Peyer's patch (tissue), 4 donors: Measurements from ENCODE around the gene DMAP1. TPM values are rescaled to one million over a fixed set of nuclear protein-coding genes. Genes with fewer than 3 reads are reported as not detected.

Source experiments
- DNase-seq, 3 donors: peaks; one replicate each; pipeline ENCODE4 v3.0.0-alpha.2; 2017 to 2019
- H3K27ac ChIP-seq, 4 donors: fragments of 200-600 bp; sonication (generic); one replicate each; pipeline ENCODE4 v1.5.1; 2016 to 2019
- H3K27me3 ChIP-seq, 2 donors: fragments of 200-600 bp; sonication (generic); one replicate each; pipeline ENCODE4 v1.5.1; 2019
- H3K36me3 ChIP-seq, 3 donors: fragments of 200-600 bp; sonication (generic); one replicate each; pipeline ENCODE4 v1.5.1; 2016 to 2019
- H3K4me1 ChIP-seq, 4 donors: fragments of 200-600 bp; sonication (generic); one replicate each; pipeline ENCODE4 v1.5.1; 2016 to 2019
- H3K4me3 ChIP-seq, 4 donors: fragments of 200-600 bp; sonication (generic); 1 replicate in 3 of 4; 2 replicates in 1 of 4; pipeline ENCODE4 v1.5.1; 2016 to 2019; ENCODE audit warnings: mild to moderate bottlenecking in 1 of 4
- H3K9me3 ChIP-seq, 4 donors: fragments of 200-600 bp; sonication (generic); one replicate each; pipeline ENCODE4 v1.5.1; 2016 to 2019; ENCODE audit warnings: mild to moderate bottlenecking in 1 of 4
- POLR2A ChIP-seq, 2 donors: fragments of 450-650 bp; IDR thresholded peaks; one replicate each; pipeline ENCODE4 v1.5.1; 2017; ENCODE audit warnings: antibody characterized with exemption in 2 of 2, mild to moderate bottlenecking in 2 of 2, moderate library complexity in 2 of 2
- total RNA-seq, 4 donors: library from RNA; depleted of rRNA; stranded (reverse); fragments of >200 nt; gene quantifications; one replicate each; pipeline ENCODE4 v1.1.0, GENCODE V29; 2016
- TF ChIP-seq, protein P1 (sequence below), 6 experiments: fragments of 450-650 bp in 4 of 6; fragments of 200-600 bp in 2 of 6; sonication (generic) in 1 of 6; IDR thresholded peaks; one replicate each; pipeline ENCODE4 v1.5.1; 2017 to 2019; ENCODE audit warnings: antibody characterized with exemption in 6 of 6, mild to moderate bottlenecking in 3 of 6, moderate library complexity in 1 of 6

The DMAP1 gene
- total RNA-seq, 4 donors from 2014 or later, result 79.2 to 149 (median 113) TPM

DNA sequence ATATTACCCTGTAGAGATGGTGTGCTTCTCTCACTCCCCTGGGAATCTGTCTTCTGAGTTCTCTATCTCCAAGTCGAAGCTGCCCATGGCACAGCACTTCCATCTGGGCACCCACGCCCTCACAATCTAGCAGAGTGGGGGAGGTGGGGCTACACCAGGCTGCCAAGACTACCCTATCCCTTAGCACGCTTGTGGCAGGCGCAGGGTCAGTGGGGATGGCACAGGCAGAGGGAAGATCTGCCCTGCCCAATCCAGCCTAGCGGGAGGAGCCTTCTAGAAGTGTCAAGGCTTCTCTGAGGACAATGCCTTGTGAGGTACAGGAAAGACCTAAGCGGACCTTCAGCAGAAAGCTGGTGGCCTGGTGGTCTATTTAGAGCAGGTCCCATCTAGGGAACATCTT, 49.1 kb downstream of the DMAP1 start:
- H3K4me3 ChIP-seq, result no peak overlapping the region
- H3K36me3 ChIP-seq, result no peaks in the 10 kb centered on the region
- peaks cover 0 to 45% (median 5%) of the 10 kb centered on the region in 4 donors for H3K4me1 ChIP-seq
- H3K27ac ChIP-seq, result no peak overlapping the region
- no peak for DNase-seq
- no peak for TF ChIP-seq POLR2A (IDR thresholded peaks at IDR 0.05)
- TF ChIP-seq, protein P1, sequence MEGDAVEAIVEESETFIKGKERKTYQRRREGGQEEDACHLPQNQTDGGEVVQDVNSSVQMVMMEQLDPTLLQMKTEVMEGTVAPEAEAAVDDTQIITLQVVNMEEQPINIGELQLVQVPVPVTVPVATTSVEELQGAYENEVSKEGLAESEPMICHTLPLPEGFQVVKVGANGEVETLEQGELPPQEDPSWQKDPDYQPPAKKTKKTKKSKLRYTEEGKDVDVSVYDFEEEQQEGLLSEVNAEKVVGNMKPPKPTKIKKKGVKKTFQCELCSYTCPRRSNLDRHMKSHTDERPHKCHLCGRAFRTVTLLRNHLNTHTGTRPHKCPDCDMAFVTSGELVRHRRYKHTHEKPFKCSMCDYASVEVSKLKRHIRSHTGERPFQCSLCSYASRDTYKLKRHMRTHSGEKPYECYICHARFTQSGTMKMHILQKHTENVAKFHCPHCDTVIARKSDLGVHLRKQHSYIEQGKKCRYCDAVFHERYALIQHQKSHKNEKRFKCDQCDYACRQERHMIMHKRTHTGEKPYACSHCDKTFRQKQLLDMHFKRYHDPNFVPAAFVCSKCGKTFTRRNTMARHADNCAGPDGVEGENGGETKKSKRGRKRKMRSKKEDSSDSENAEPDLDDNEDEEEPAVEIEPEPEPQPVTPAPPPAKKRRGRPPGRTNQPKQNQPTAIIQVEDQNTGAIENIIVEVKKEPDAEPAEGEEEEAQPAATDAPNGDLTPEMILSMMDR (IDR thresholded peaks at IDR 0.05), result no peak
- no peaks in the 10 kb centered on the region for H3K9me3 ChIP-seq
- H3K27me3 ChIP-seq, result no peaks in the 10 kb centered on the region

DNA sequence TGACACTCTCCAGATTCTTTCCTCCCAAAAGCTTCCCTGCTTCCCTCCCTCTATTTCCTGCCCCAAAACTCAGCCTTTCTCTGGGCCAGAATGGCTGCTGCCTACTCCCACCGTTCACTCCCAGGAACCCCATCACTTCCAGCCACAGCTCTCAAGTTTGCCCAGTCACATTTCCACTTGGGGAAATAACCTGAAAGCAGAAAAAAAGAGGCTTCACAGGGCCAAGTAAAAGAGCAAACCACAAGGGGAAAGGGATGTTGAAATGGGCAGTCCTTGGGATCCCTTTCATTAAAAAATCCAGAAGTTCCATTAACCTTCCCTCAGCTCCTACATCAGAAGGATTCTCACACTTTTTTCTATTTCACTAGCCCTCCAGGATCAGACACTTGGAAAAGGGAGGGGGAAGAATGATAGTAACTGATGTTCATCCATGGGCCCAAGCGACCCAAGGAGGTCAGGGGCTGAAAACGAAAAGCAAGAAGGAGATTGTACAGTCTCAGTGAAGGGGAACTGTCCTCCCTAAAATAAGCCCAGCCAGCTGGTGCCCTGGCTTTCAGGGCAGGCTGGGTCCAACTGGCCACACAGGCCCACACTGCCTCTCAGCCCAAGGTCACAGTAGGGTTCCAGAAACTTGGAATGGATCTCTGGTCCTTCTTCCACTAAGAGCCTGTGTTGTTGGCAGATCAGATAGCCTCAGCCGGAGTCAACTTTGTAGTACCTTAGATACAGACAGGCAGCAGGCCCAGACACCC, 49.7 kb downstream of the DMAP1 start:
- TF ChIP-seq, protein P1 (IDR thresholded peaks at IDR 0.05), result no peak
- no peak for TF ChIP-seq POLR2A (IDR thresholded peaks at IDR 0.05)
- Histone ChIP-seq H3K9me3 (no peaks in the 10 kb centered on the region), H3K27me3 (no peaks in the 10 kb centered on the region), H3K27ac (no peak overlapping the region), H3K4me3 (no peak overlapping the region), H3K4me1 (peaks cover 0 to 45% (median 5%) of the 10 kb centered on the region in 4 donors), H3K36me3 (no peaks in the 10 kb centered on the region)
- DNase-seq, result no peak

DNA sequence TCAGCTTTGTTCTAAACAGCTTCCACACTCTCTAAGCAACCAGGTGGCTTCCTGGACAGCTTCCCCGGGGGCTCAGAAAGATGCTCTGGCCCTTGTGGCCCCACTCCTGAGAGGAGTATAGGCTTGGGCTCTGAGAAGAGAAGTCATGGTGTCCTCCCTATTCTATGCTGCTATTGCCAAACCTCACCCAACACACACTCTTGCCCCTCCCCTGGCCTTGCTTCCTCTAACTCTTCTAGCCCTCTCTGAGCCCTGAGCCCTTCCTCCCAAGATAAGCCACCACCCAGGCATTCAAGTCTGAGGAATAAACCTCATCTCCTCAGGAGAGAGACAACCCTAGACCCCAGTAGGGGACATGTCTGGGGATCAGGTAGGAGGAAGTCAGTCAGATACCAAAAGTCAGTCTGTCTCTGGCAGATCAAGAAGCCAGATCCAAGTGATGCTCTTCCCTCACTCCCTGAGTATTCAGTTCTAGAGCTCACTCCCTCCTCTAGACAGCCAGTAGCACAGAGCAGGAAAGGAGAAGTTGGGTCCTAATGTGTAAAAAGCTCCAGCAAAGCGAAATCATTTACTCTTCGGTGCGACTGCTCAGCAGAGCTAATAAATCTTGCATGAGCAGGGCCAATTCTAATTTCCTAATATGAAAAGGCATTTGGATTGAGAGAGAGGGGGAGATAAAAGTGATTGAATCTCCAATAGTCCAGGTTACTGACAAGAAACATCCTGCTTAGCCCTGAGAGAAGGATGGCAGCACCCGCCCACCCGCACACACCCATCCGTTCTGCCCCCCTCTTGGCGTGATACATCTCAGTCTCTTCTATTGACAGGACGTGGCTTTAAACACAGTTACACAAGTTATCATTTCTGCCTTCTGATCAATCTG, 50.5 kb downstream of the DMAP1 start:
- DNase-seq, result no peak
- no peaks in the 10 kb centered on the region for H3K36me3 ChIP-seq
- peaks cover 0 to 51% (median 7%) of the 10 kb centered on the region in 4 donors for H3K4me1 ChIP-seq
- H3K9me3 ChIP-seq, result no peaks in the 10 kb centered on the region
- TF ChIP-seq POLR2A (IDR thresholded peaks at IDR 0.05), result no peak
- H3K27me3 ChIP-seq, result no peaks in the 10 kb centered on the region
- H3K27ac ChIP-seq, result no peak overlapping the region
- H3K4me3 ChIP-seq, result no peak overlapping the region

DNA sequence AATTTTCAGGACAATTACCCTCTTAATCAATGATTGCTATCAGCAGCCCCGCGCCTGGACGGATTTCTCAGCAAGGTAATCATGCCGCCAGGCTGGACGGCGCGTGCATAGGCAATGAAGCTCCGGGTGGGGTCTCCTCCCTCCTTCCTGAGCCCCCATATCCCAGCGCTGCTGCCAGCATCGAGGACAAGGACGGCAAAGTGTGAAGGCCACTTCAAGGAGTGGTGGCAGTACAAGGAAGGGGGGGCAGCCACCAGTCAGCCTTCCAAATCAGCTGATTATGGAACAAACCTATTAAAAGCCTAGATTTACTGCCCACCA, 51.1 kb downstream of the DMAP1 start:
- TF ChIP-seq POLR2A (IDR thresholded peaks at IDR 0.05), result no peak
- TF ChIP-seq, protein P1 (IDR thresholded peaks at IDR 0.05), result no peak
- no peaks in the 10 kb centered on the region for H3K27me3 ChIP-seq
- no peak overlapping the region for H3K4me3 ChIP-seq
- H3K9me3 ChIP-seq, result no peaks in the 10 kb centered on the region
- H3K27ac ChIP-seq, result no peak overlapping the region
- DNase-seq, result no peak
- H3K36me3 ChIP-seq, result no peaks in the 10 kb centered on the region
- H3K4me1 ChIP-seq, result peaks cover 0 to 55% (median 7%) of the 10 kb centered on the region in 4 donors

DNA sequence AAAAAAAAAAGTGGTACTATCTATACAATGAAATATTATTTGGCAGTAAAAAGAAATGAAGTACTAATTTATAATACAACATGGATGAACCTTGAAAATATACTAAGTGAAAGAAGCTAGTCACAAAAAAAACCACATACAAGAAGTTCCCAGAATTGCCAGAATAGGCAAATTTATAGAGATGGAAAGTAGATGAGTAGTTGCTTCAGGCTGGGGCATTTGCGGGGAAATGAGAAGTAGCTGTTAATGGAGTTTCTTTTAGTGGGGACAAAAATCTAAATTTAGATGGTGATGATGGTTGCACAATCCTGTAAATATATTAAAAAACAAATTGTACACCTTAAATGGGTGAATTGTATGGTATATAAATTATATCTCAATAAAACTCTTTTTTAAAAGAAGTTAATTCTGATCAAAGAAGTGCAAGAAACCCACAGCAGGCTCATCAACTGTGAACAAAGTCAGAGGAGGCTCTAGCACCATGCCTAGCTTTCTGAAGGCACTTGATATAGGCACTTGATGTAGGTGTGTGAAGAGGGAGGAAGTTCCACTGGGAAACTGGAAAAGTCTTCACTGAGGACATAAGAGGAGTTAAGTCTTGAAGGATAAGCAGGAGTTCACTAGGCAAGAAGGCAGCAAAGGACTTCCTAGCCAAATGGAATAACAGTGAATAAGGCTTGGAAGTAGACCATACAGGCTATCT, 52.5 kb downstream of the DMAP1 start:
- no peaks in the 10 kb centered on the region for H3K36me3 ChIP-seq
- no peak overlapping the region for H3K4me3 ChIP-seq
- peak overlapping the region in 1 of 4 donors; percentile 86 for H3K27ac ChIP-seq
- H3K27me3 ChIP-seq, result no peaks in the 10 kb centered on the region
- peaks cover 0 to 69% (median 10%) of the 10 kb centered on the region in 4 donors for H3K4me1 ChIP-seq
- DNase-seq, result no peak
- H3K9me3 ChIP-seq, result no peaks in the 10 kb centered on the region
- no peak for TF ChIP-seq POLR2A (IDR thresholded peaks at IDR 0.05)
- TF ChIP-seq, protein P1 (IDR thresholded peaks at IDR 0.05), result no peak
